Stimulated activated CD8-positive, alpha-beta memory T cell treated with anti-CD3 and anti-CD28 coated beads, Interleukin-12 subunit alpha, Interleukin-12 subunit beta, amount 100 ng/mL, for 24 hours (primary cell): Measurements from ENCODE around the gene MYO1A.

Experiments
- DNase-seq: peaks from one replicate; pipeline ENCODE4 v3.0.0-alpha.2; 2020; ENCODE audit errors: extremely low read depth

MYO1A gene

GRCh38 chr12:57012600-57013465 is 37.1 kb downstream of the MYO1A start:
- DNase-seq: no peak

DNA sequence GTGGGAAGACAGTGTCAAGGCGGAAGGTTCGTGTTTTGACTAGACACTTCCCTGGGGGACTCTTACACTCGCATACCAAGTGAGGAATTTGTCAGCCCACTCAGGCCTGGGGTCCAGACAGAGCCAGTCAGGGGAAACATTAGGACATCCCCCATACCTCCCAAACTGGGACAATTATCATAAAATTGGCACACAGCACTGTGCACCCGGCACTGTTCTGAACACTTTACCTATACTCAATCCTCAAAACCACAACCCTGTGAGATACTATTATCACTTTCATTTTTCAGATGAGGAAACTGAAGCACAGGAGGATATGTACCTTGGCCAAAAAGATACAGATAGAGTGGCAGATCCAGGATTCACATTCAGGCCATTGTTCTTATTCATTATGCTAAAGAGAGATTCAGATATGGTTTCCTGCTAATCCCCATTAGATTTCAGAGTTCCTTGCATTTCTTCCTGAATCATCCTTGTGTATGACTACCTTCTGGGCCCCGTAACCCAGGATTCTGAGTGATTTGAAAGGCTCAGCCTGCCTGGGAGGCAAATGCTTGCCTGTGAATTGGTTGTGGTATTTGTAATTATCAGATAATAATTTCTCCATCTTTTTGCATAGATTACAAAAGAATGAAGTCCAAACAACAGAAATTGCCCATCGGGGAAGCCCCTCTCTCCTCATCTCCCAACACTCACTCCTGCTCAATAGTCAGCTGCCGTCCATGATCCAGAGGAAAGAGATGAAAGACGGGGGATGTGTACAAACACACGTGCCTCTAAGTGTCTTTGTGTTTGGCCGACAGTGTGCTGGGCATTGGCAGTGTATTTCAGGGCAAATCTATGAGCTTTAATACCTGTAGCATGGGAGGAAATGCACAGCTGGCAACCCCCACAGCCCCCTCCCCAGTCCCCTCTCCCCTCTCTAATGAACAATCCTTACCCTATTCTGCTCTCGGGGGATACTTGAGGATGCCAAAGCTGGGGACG is 38.2 kb downstream of the MYO1A start:
- no peak for DNase-seq

- DNase-seq: no peak
These were observed 39.2 kb downstream of the MYO1A start for GRCh38 chr12:57010627-57011247.

- DNase-seq: no peak
These were observed 39.8 kb downstream of the MYO1A start for GRCh38 chr12:57009949-57010626.

DNA sequence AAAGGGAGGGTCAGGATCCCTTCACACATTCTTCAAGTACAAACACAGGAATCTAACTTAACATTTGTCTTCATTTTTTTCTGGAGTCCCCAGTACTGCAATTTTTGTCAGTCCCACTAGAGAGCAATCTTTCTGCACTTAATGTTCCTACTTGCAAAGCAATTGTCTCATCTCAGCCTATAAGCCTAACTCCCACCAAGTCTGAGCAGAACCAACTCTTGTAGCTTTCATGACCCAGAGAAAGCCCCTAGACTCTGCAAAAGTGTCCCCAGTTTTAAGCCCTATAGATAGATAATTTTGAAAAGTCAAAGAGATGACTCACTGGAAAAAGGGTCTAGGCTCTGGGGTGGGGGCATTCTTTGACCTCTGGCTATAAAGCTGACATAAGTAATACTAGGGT is 41.8 kb downstream of the MYO1A start:
- no peak for DNase-seq

DNA sequence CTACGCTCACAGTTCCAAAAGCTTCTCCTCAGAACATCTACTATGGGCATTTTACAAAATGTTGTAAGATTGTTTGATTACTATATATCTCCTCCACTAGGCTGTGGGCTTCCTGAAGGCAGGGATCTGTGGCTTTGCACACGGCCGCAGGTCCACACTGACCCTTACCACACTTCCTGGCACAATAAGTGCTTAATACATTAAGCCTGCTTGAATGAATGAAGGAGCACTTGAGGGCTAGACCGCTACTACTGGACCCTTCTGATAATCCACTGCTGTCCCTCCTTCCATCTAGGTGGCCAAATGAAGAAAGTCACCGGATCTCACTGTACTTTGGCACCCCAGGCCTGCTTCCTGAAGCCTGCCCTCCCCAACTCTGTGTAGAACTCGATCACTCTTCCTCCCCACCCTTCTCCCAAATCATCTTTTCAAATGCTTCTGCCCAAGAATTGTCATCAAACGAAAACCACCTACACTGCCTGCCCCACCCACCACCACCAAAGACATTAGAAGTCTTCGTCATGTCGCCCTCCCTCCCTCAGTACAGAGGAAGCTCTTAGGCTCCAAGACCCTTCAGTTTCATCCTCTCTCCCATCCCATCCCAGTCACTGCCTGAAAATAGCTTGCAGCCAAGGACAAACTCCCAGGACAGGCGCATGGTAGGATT is 43.0 kb downstream of the MYO1A start:
- DNase-seq: no peak

GRCh38 chr12:57005980-57006808 is 43.7 kb downstream of the MYO1A start, which contains the start of gene ZBTB39:
ZBTB39 (minus strand) TSS chr12:57006546; CDS start chr12:57004917, 1,629 bp downstream.
- no peak for DNase-seq

GRCh38 chr12:57004651-57005050 is 45.3 kb downstream of the MYO1A start:
- no peak for DNase-seq

DNA sequence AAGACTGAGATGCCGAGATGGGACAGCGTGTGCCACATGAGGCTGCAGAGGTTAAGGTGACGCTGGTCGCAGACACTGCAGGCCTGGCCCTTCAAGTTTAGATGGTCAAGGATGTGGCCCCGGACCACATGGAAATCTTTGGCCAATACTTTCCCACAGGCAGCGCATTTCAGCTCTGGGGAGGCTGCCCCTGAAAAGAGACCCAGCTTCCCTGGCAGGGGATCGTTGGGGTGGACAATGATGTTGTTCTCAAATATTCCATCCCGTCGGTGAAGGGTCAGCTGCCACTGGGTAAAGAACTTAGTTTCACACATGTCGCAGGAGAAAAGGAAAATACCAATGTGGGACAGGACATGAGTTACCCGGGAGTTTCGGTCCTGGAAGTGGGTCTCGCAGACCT is 46.5 kb downstream of the MYO1A start:
- no peak for DNase-seq

- DNase-seq: peak; percentile 50
These were observed 48.5 kb downstream of the MYO1A start for GRCh38 chr12:57001448-57001906.

DNA sequence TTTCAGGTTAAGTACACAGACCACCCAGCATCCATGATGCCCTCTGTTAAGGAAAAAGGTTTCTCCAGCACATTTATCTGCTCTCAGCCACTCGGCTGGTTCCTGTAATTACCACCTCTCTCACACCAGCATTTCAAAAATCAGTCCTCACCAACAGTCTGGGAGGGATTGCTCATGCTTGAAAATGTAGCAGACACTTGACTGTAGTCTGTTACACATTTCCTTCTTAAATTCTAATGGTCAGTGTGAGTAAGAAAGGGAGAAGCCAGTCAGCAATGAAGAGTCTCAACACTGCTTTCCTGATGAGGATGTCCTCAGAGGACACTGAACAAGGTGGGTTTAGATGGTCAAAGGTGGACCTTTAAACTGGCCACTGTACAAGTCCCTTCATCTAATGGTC is 49.5 kb downstream of the MYO1A start:
- no peak for DNase-seq

GRCh38 chr12:56999456-56999855 is 50.5 kb downstream of the MYO1A start:
- no peak for DNase-seq

DNA sequence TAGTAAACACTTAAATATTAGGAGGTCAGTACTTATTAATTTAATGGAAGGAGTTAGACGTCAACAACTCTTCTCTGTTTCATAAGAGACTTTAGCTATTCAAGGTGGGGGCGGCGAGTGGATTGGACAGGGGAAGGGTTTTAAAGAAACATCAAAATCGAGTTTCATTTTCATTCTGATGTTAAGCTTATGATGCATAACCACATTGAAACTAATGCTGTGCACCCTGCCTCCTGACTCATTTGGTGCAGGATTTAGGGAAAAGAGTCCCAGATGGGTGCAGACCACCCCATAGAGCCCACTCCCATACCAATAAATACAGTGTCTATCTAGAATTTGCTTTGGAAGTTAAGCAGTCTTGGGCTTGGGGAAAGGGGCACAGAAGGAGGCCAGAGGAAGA is 50.9 kb downstream of the MYO1A start:
- no peak for DNase-seq

- DNase-seq: no peak
These were observed 51.6 kb downstream of the MYO1A start for GRCh38 chr12:56998316-56998715.

- no peak for DNase-seq
These were observed 53.0 kb downstream of the MYO1A start for GRCh38 chr12:56996793-56997545.

DNA sequence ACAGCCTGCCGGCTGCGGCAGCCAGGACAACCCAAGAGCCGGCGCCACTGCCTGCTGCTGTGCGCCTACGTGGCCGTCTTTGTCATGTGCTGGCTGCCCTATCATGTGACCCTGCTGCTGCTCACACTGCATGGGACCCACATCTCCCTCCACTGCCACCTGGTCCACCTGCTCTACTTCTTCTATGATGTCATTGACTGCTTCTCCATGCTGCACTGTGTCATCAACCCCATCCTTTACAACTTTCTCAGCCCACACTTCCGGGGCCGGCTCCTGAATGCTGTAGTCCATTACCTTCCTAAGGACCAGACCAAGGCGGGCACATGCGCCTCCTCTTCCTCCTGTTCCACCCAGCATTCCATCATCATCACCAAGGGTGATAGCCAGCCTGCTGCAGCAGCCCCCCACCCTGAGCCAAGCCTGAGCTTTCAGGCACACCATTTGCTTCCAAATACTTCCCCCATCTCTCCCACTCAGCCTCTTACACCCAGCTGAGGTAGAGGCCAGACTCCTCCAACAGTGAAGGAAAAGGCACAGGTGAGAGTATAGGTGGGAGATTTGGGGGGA is 53.9 kb downstream of the MYO1A start:
- no peak for DNase-seq

- no peak for DNase-seq
These were observed 54.6 kb downstream of the MYO1A start for GRCh38 chr12:56995201-56995929.

DNA sequence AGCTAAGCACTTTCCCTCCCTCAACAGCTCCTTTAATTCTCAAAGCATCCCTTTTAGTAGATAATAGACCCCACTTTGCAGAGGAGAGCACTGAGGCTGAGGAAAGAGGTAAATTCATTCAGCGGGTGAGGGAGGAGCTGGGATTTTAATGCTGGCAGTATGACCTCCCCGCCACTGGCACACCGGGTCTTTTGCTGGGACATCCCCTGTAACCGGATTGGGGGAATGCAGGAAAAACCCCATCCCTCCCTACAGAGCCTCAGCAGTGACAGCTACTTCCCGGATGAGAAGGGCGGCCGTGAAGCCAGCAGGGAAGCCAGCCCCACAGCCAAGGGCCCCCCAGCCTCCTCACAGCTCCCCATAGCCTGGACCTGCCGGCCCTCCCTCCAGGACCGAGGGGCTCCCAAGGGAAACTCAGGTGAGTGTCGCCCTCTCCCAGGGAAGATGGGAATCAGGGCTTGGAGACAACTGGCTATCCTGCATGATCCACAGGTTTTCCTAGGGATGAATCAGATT is 55.6 kb downstream of the MYO1A start:
- no peak for DNase-seq
